GM23248 (cell line): ENCODE measurements around the gene SEMA3F.

Experiments
- EZH2 ChIP-seq: fragments of 200-600 bp; sonication (generic); IDR thresholded peaks from 2 replicates; pipeline ENCODE4 v1.6.1; 2018; ENCODE audit warnings: antibody characterized with exemption, mild to moderate bottlenecking; ENCODE audit not compliant: insufficient read depth, poor library complexity, severe bottlenecking
- EZH2phosphoT487 ChIP-seq: fragments of 200-600 bp; sonication (generic); IDR thresholded peaks from 2 replicates; pipeline ENCODE4 v1.6.1; 2018; ENCODE audit warnings: antibody characterized with exemption, moderate library complexity, mild to moderate bottlenecking, low read depth; ENCODE audit not compliant: insufficient read depth

DNA sequence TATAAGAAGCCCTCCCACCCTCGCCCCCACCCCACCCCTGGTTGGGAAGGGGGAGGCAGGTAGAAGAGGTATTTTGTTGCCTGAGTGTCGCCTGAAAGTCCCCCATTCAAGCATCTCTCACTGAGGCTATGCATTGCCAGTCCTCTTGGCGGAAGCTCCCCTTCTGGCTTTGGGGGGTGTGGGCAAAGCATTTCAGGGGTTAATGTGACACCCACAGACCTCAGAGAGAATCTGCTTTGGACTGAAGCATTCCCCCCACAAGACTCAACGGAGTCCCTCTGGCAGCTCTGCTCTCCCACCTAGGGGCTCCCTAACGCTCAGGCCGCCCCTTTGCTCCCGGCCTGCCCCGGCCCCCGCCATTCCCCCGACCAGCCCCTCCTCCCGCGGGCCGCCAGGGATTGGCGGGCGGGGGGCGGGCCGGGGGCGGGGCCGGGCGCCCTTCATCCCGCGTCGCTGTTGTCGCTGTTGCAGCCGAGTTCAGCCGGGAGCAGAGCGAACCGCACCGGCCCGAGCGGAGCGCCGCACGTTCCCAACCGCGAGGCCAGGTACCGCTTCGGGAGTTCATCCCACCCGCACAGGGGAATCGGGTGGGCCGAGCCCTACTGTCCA is 49.8 kb downstream of the SEMA3F start, which contains the start of gene SLC38A3:
- TF ChIP-seq EZH2: no peak
- TF ChIP-seq EZH2phosphoT487: no peak
